IMR-90 (cell line): ENCODE measurements around the gene SMARCC2. TPM values are rescaled to one million over a fixed set of nuclear protein-coding genes. Genes with fewer than 3 reads are reported as not detected.

Experiments used
- ATAC-seq: fragments of 200-7000 bp; cut with Tn5 transposase; 2 replicates; pipeline ENCODE4 v1.9.1; 2020; ENCODE audit warnings: low read depth, mild to moderate bottlenecking, moderate library complexity
- BruUV-seq: library from RNA; stranded (reverse); fragments of 400-500 nt; replicated peaks from 2 replicates; lab custom pipeline; 2021; lab: Mats Ljungman, UMichigan
- CTCF ChIA-PET: fragments of 300-600 bp; formaldehyde crosslinking; extraction: SDS; loops from one replicate; lab custom pipeline; 2021; ENCODE audit warnings: antibody characterized with exemption; lab: Yijun Ruan, JAX
- POLR2A ChIA-PET: fragments of 300-600 bp; sonication (Branson Sonifier 250); formaldehyde crosslinking; loops from one replicate; lab custom pipeline; 2022; ENCODE audit warnings: antibody characterized with exemption; ENCODE audit not compliant: unreplicated experiment; lab: Charles Lee
- DNase-seq: peaks from one replicate; pipeline ENCODE4 v3.0.0; 2013
- H2AFZ ChIP-seq: replicated peaks from 2 replicates; pipeline ENCODE3; 2013; ENCODE audit warnings: low read length, mild to moderate bottlenecking; ENCODE audit not compliant: poor library complexity
- H2AK5ac ChIP-seq: 2 replicates; pipeline ENCODE4 v1.6.1; 2013; ENCODE audit warnings: low read depth, low read length, inconsistent platforms
- H2AK9ac ChIP-seq: replicated peaks from 2 replicates; pipeline ENCODE3; 2013; ENCODE audit warnings: mild to moderate bottlenecking, low read depth, low read length, moderate library complexity; ENCODE audit not compliant: poor library complexity
- H2BK120ac ChIP-seq: 2 replicates; pipeline ENCODE4 v1.6.1; 2013; ENCODE audit warnings: low read depth, low read length, inconsistent platforms
- H2BK15ac ChIP-seq: 3 replicates; pipeline ENCODE4 v1.6.1; 2013; ENCODE audit warnings: low read depth, low read length, inconsistent platforms
- H2BK20ac ChIP-seq: 2 replicates; pipeline ENCODE4 v1.6.1; 2013; ENCODE audit warnings: low read depth, mild to moderate bottlenecking, inconsistent platforms, low read length, moderate library complexity
- H2BK5ac ChIP-seq: 2 replicates; pipeline ENCODE4 v1.6.1; 2013; ENCODE audit warnings: mild to moderate bottlenecking, low read depth, low read length, inconsistent platforms; ENCODE audit not compliant: poor library complexity, severe bottlenecking
- H3K14ac ChIP-seq: replicated peaks from 2 replicates; pipeline ENCODE4 v1.6.1; 2013; ENCODE audit warnings: low read depth, low read length, inconsistent platforms
- H3K18ac ChIP-seq: 2 replicates; pipeline ENCODE4 v1.6.1; 2013; ENCODE audit warnings: low read depth, low read length, control low read depth
- H3K23ac ChIP-seq: 2 replicates; pipeline ENCODE4 v1.6.1; 2013; ENCODE audit warnings: low read depth, low read length, inconsistent platforms
- H3K27ac ChIP-seq: 2 replicates; pipeline ENCODE4 v1.5.1; 2013; ENCODE audit warnings: mild to moderate bottlenecking, control low read depth, low read length; ENCODE audit not compliant: insufficient read depth
- H3K27me3 ChIP-seq: 2 replicates; pipeline ENCODE4 v1.6.1; 2013; ENCODE audit warnings: low read length; ENCODE audit not compliant: control insufficient read depth, insufficient read depth
- H3K36me3 ChIP-seq: 2 replicates; pipeline ENCODE4 v1.6.1; 2013; ENCODE audit warnings: low read length, mixed read lengths; ENCODE audit not compliant: control insufficient read depth, insufficient read depth
- H3K4ac ChIP-seq: 2 replicates; pipeline ENCODE4 v1.6.1; 2013; ENCODE audit warnings: low read depth, low read length, inconsistent platforms
- H3K4me1 ChIP-seq: 2 replicates; pipeline ENCODE4 v1.6.1; 2013; ENCODE audit warnings: low read length, mixed read lengths; ENCODE audit not compliant: control insufficient read depth, insufficient read depth
- H3K4me2 ChIP-seq: 2 replicates; pipeline ENCODE4 v1.6.1; 2013; ENCODE audit warnings: low read depth, mild to moderate bottlenecking, control low read depth, low read length, moderate library complexity
- H3K4me3 ChIP-seq: 2 replicates; pipeline ENCODE4 v1.5.1; 2013; ENCODE audit warnings: low read depth, mild to moderate bottlenecking, control low read depth, low read length, moderate library complexity; ENCODE audit not compliant: insufficient read depth
- H3K56ac ChIP-seq: 2 replicates; pipeline ENCODE4 v1.6.1; 2013; ENCODE audit warnings: low read length, inconsistent platforms; ENCODE audit not compliant: insufficient read depth; ENCODE audit errors: extremely low read depth
- H3K79me1 ChIP-seq, 2 experiments: 2 replicates each; pipeline ENCODE4 v1.6.1; 2013; ENCODE audit warnings: low read length in 2 of 2, inconsistent platforms in 1 of 2, low read depth in 1 of 2
- H3K9ac ChIP-seq: 2 replicates; pipeline ENCODE4 v1.6.1; 2013; ENCODE audit warnings: low read depth, low read length, control low read depth
- H3K9me1 ChIP-seq: 2 replicates; pipeline ENCODE4 v1.6.1; 2013; ENCODE audit warnings: low read length, inconsistent platforms; ENCODE audit not compliant: insufficient read depth
- H3K9me3 ChIP-seq: 2 replicates; pipeline ENCODE4 v1.6.1; 2013; ENCODE audit warnings: low read length; ENCODE audit not compliant: control insufficient read depth, insufficient read depth
- H4K20me1 ChIP-seq: 2 replicates; pipeline ENCODE4 v1.6.1; 2013; ENCODE audit warnings: low read length, inconsistent platforms; ENCODE audit not compliant: insufficient read depth
- H4K5ac ChIP-seq: 2 replicates; pipeline ENCODE4 v1.6.1; 2013; ENCODE audit warnings: mild to moderate bottlenecking, low read depth, low read length, control low read depth
- H4K8ac ChIP-seq, 2 experiments: 2 replicates each; pipeline ENCODE4 v1.6.1; 2013; ENCODE audit warnings: low read depth in 2 of 2, low read length in 2 of 2, control low read depth in 1 of 2, inconsistent platforms in 1 of 2
- H4K91ac ChIP-seq: 2 replicates; pipeline ENCODE4 v1.6.1; 2013; ENCODE audit warnings: low read depth, low read length, inconsistent platforms; ENCODE audit not compliant: insufficient read depth
- CEBPB ChIP-seq: IDR thresholded peaks from 2 replicates; pipeline ENCODE4 v1.6.1; 2012; ENCODE audit warnings: low read depth, low read length, improper control_type of control experiment
- FOS ChIP-seq: fragments of 150-350 bp; IDR thresholded peaks from 2 replicates; pipeline ENCODE4 v1.6.1; 2016; ENCODE audit warnings: low read depth, low read length
- MAFK ChIP-seq: IDR thresholded peaks from 2 replicates; pipeline ENCODE4 v1.6.1; 2012; ENCODE audit warnings: low read depth, low read length, improper control_type of control experiment
- MAZ ChIP-seq: IDR thresholded peaks from 2 replicates; pipeline ENCODE4 v1.6.1; 2012; ENCODE audit warnings: low read depth, mild to moderate bottlenecking, low read length, improper control_type of control experiment, moderate library complexity, borderline replicate concordance
- MXI1 ChIP-seq: IDR thresholded peaks from 2 replicates; pipeline ENCODE4 v1.6.1; 2012; ENCODE audit warnings: low read depth, mild to moderate bottlenecking, low read length, moderate library complexity, borderline replicate concordance
- NFE2L2 ChIP-seq: fragments of 150-350 bp; IDR thresholded peaks from 2 replicates; pipeline ENCODE4 v1.6.1; 2016; ENCODE audit warnings: low read depth, mild to moderate bottlenecking, low read length
- POLR2A ChIP-seq: IDR thresholded peaks from 2 replicates; pipeline ENCODE4 v1.6.1; 2012; ENCODE audit warnings: mild to moderate bottlenecking, low read depth, low read length
- RCOR1 ChIP-seq: IDR thresholded peaks from 2 replicates; pipeline ENCODE4 v1.6.1; 2012; ENCODE audit warnings: mild to moderate bottlenecking, low read length, improper control_type of control experiment; ENCODE audit not compliant: insufficient replicate concordance
- RFX5 ChIP-seq: IDR thresholded peaks from 2 replicates; pipeline ENCODE4 v1.8.0; 2012; ENCODE audit warnings: low read depth, mild to moderate bottlenecking, low read length, moderate library complexity
- SMC3 ChIP-seq: fragments of 150-350 bp; IDR thresholded peaks from 2 replicates; pipeline ENCODE4 v1.6.1; 2016; ENCODE audit warnings: low read depth, mild to moderate bottlenecking, antibody characterized with exemption, low read length, moderate library complexity
- USF2 ChIP-seq: fragments of 150-350 bp; IDR thresholded peaks from 2 replicates; pipeline ENCODE4 v1.6.1; 2017; ENCODE audit warnings: mild to moderate bottlenecking, antibody characterized with exemption, low read length, low read depth
- WGBS, 2 experiments: methylation state at CpG; one replicate each; pipeline versions ENCODE4 v1.1.5 to v1.1.7; 2013; ENCODE audit warnings: missing lambda C conversion rate in 2 of 2; ENCODE audit not compliant: insufficient read length in 1 of 2; ENCODE audit errors: extremely low coverage in 2 of 2; 5-methylcytosine and 5-hydroxymethylcytosine counted together
- dilution Hi-C: fragments of 300-500 bp; cut with HindIII; formaldehyde crosslinking; loops from one replicate; pipeline ENCODE4 v1.14.3; 2018; ENCODE audit warnings: low sequenced_read_pairs; ENCODE audit not compliant: unreplicated experiment
- in situ Hi-C: fragments of 300-500 bp; cut with MboI; formaldehyde crosslinking; loops from 3 replicates; pipeline ENCODE4 v1.14.3; 2019; ENCODE audit warnings: low sequenced_read_pairs, inconsistent platforms, mixed read lengths
- intact Hi-C: fragments of 100-400 bp; cut with micrococcal nuclease; formaldehyde crosslinking; loops from 2 replicates; pipeline ENCODE4 v1.10.0; 2022
- polyA plus RNA-seq, 3 experiments: library from polyadenylated mRNA; depleted of rRNA; stranded (reverse); fragments of >200 nt; gene quantifications; 2 replicates each; pipeline ENCODE4 v1.2.3, GENCODE V29; 2012; ENCODE audit warnings: low replicate concordance in 1 of 3
- total RNA-seq: library from RNA; depleted of rRNA; stranded (reverse); fragments of >200 nt; gene quantifications from 2 replicates; pipeline ENCODE4 v1.2.3, GENCODE V29; 2012

Gene SMARCC2
- total and polyA plus RNA-seq, 2 of the 4 experiments (the other 2 are of a cell fraction): 42.3 to 43.8 TPM

DNA sequence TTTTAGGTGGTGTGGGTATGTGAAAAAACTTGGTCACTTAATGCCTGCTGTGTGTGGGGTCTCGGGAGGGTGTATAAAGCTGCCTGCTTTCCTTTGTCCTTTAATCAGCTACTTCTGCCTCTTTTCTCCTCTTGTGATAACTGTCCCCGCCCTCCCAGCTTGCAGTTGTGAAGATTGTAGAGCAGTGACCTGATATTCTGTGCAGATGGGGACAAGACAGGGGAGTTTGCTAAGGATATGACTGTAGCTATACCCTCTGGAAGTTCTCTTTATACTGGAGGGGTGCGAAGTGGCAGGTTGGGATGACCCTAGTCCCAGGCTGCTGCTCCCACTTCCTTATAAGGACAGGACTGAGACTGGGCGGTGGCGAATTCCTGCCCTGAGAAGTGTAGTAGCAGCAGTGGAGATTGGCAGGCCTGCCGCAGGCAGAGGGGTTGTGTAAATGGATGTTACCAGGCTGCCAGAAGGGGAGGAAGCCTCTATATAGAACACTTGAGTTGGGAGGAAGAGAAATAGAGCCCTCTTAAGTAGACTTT is 30.3 kb downstream of the SMARCC2 start:
- TF ChIP-seq FOS (no peak), NFE2L2 (no peak), POLR2A (no peak), CEBPB (no peak), RCOR1 (no peak), USF2 (no peak), MAFK (no peak), RFX5 (no peak), MAZ (no peak), MXI1 (no peak), SMC3 (no peak)
- DNase-seq (peak; percentile 58), ATAC-seq (peak; percentile 47)
- Histone ChIP-seq H3K4me2 (peak overlapping the region; percentile 98), H3K9me1 (peaks cover 3% of the 10 kb centered on the region; the same call in 1 of the 2 replicates), H3K4me1 (peaks cover 15% of the 10 kb centered on the region), H2BK120ac (peak overlapping the region; percentile 54), H3K27me3 (no peaks in the 10 kb centered on the region), H3K56ac (peak overlapping the region; percentile 99), H2BK20ac (no peak overlapping the region), H2BK5ac (peak overlapping the region; percentile 91), H4K5ac (peak overlapping the region; percentile 85), H3K27ac (peak overlapping the region; percentile 90), H4K20me1 (peaks cover 57% of the 10 kb centered on the region), H4K8ac (peak overlapping the region; percentile 79 to 94), H2BK15ac (peak overlapping the region; percentile 1; the same call in 1 of the 3 replicates), H3K9ac (peak overlapping the region; percentile 100), H2AK5ac (peak overlapping the region; percentile 95), H3K9me3 (no peaks in the 10 kb centered on the region), H2AFZ (no peak overlapping the region), H2AK9ac (peak overlapping the region; percentile 99), H3K36me3 (peaks cover 52% of the 10 kb centered on the region), H3K4me3 (peak overlapping the region; percentile 73), H4K91ac (peak overlapping the region; percentile 95), H3K23ac (peak overlapping the region; percentile 99), H3K79me1 (peaks cover 14 to 65% of the 10 kb centered on the region in 2 experiments), H3K4ac (peak overlapping the region; percentile 97), H3K18ac (peak overlapping the region; percentile 81), H3K14ac (peak overlapping the region; percentile 98)
- ChIA-PET POLR2A (interaction anchor here (1.6 kb wide), 1 partner anchor 31 kb away, joined by 8 read pairs; the partner anchor contains the start of gene ESYT1), CTCF (no interaction called here)
- no TSS peak for BruUV-seq
- intact Hi-C loops: loop anchor here (2.0 kb wide), 3 partner anchors 32 to 62 kb away; partner anchors contain the start of genes RNF41 and ZC3H10
- dilution Hi-C loops: no loop called here
- in situ Hi-C loops: no loop called here
- 0% methylated on average over 3 of the region's 6 CpGs; no CpG with 5 or more reads in 1 of the 2 experiments for WGBS, 2 experiments
